ENCODE results near the gene SYNPO.

SYNPO gene

GRCh38 chr5:150641824-150642566, 1.5 kb downstream of the SYNPO start:
- in situ Hi-C loops (cut with MboI; ENCODE audit: low sequenced_read_pairs), result no loop called here

GRCh38 chr5:150642567-150642927, 2.1 kb downstream of the SYNPO start:
- in situ Hi-C loops (cut with MboI; ENCODE audit: low sequenced_read_pairs), result no loop called here

GRCh38 chr5:150642991-150643710, 2.7 kb downstream of the SYNPO start:
- in situ Hi-C loops (cut with MboI; ENCODE audit: low sequenced_read_pairs), result no loop called here

- in situ Hi-C loops (cut with MboI; ENCODE audit: low sequenced_read_pairs), result no loop called here
Observed at GRCh38 chr5:150644058-150644457, 3.6 kb downstream of the SYNPO start.

- in situ Hi-C loops (cut with MboI; ENCODE audit: low sequenced_read_pairs), result no loop called here
Observed at GRCh38 chr5:150644514-150644913, 4.1 kb downstream of the SYNPO start.

- in situ Hi-C loops (cut with MboI; ENCODE audit: low sequenced_read_pairs), result no loop called here
Observed at GRCh38 chr5:150645070-150645700, 4.7 kb downstream of the SYNPO start.

- in situ Hi-C loops (cut with MboI; ENCODE audit: low sequenced_read_pairs), result no loop called here
Observed at GRCh38 chr5:150647275-150648251, 7.1 kb downstream of the SYNPO start.

- in situ Hi-C loops (cut with MboI; ENCODE audit: low sequenced_read_pairs), result no loop called here
Observed at GRCh38 chr5:150648294-150649107, 8.0 kb downstream of the SYNPO start.

GRCh38 chr5:150649108-150650020, 8.9 kb downstream of the SYNPO start:
- in situ Hi-C loops (cut with MboI; ENCODE audit: low sequenced_read_pairs), result loop anchor here (5.0 kb wide), 1 partner anchor 87 kb away; no protein-coding TSS in a partner anchor

GRCh38 chr5:150650021-150651006, 9.9 kb downstream of the SYNPO start:
- in situ Hi-C loops (cut with MboI; ENCODE audit: low sequenced_read_pairs), result loop anchor here (5.0 kb wide), 1 partner anchor 88 kb away; no protein-coding TSS in a partner anchor

GRCh38 chr5:150651382-150651781, 10.9 kb downstream of the SYNPO start:
- in situ Hi-C loops (cut with MboI; ENCODE audit: low sequenced_read_pairs), result loop anchor here (5.0 kb wide), 1 partner anchor 89 kb away; no protein-coding TSS in a partner anchor

GRCh38 chr5:150651924-150652671, 11.6 kb downstream of the SYNPO start:
- in situ Hi-C loops (cut with MboI; ENCODE audit: low sequenced_read_pairs), result loop anchor here (5.0 kb wide), 1 partner anchor 90 kb away; no protein-coding TSS in a partner anchor

- in situ Hi-C loops (cut with MboI; ENCODE audit: low sequenced_read_pairs), result loop anchor here (5.0 kb wide), 1 partner anchor 91 kb away; no protein-coding TSS in a partner anchor
Observed at GRCh38 chr5:150653145-150653761, 12.8 kb downstream of the SYNPO start.

GRCh38 chr5:150653762-150654556, 13.5 kb downstream of the SYNPO start:
- in situ Hi-C loops (cut with MboI; ENCODE audit: low sequenced_read_pairs), result loop anchor here (5.0 kb wide), 1 partner anchor 92 kb away; no protein-coding TSS in a partner anchor

- in situ Hi-C loops (cut with MboI; ENCODE audit: low sequenced_read_pairs), result no loop called here
Observed at GRCh38 chr5:150655221-150655620, 14.8 kb downstream of the SYNPO start.

Measured in HL-60/S4 treated with phorbol 12-myristate 13-acetate at 8.2 ng/mL for 4 days and 3 days (cell line).